Stimulated activated CD8-positive, alpha-beta memory T cell treated with anti-CD3 and anti-CD28 coated beads, Interleukin-7, amount 100 ng/mL, for 4 hours (primary cell): ENCODE results near the gene PNMA1.
"Not testable (repeated sequence)": the region's sequence is repeated elsewhere in the genome, so short reads cannot be mapped to it uniquely, and the experiment has no call there.

Source experiments
- DNase-seq, 2 donors: peaks; one replicate each; pipeline ENCODE4 v3.0.0-alpha.2; 2020; ENCODE audit warnings: low read depth in 2 of 2

The PNMA1 gene

DNA sequence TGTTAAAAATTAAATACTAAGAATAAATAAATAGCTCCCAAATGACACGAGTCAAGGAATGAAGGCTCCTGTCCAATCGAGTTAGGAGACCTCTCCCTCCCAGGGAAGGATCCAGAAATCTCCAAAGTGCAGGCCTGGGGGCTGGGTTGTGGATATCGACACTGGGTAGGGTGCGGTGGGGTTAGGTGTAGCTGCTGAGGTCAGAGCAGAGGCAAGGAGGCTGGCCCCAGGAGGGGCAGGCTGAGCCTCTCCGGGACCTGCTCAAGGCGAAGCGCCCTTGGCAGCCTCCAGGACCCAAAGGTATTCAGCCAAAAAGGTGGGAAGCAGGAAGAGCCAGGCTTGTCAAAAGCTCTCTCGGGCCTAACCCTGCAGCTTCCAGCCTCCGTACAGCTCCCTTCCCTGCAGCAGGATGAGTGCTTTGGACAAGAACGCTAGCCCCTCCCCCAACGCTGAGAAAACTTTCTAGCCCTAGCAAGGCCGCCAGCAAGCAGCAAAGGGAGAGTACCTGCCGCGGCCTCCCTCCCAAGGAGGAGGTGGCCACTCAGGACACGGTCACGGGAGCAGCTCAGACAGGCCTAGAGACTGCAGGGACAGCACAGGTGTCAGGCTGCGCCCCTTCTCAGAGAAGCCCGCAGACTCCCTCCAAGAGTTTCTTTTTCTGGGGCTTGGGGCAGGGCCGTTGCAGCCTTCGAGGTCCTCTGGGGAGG, 3.7 kb upstream of the PNMA1 start:
- DNase-seq: no peak

- no peak for DNase-seq
Measured at GRCh38 chr14:73717266-73717665, 3.1 kb upstream of the PNMA1 start.

- no peak for DNase-seq
Measured at GRCh38 chr14:73715707-73716106, 1.5 kb upstream of the PNMA1 start.

GRCh38 chr14:73714656-73715081, 485 bp upstream of the PNMA1 start:
- DNase-seq: no peak

GRCh38 chr14:73713206-73713802, 880 bp downstream of the PNMA1 start:
- DNase-seq: no peak

DNA sequence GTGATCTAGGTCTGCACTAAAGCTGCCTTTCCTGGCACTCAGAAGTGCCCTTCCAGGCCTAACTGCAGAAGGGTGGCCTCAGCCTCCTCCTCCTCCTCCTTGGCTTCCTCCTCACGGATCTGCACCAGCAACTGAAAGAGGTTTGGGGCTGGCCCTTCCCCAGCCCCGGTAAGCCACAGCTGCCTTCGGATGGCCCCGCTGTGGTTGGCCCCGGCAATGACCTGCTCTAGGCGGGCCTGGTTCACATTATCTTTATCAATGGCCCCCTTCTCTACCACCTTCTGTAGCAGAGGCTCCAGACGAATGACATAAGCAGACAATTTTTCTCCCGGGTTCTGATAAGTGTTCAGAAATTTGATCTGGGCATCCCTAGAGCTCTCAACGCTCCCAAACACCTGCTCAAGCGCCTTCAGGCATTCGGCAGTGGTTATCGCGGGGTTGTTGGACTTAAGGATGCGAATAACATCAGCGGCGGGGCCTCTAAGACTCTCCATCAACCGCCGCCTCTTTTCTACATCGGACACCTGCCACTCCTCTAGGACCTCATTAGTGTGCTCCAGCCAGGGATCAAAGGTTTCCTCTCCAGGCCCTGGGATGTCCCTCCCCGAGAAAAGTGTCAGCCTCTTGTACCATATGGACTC, 1.5 kb downstream of the PNMA1 start:
- DNase-seq: no peak

- DNase-seq: no peak
Measured at GRCh38 chr14:73712071-73712506, 2.1 kb downstream of the PNMA1 start.

GRCh38 chr14:73710737-73711136, 3.4 kb downstream of the PNMA1 start:
- DNase-seq: no peak

GRCh38 chr14:73709904-73710469, 4.2 kb downstream of the PNMA1 start:
- no peak for DNase-seq

GRCh38 chr14:73708076-73708475, 6.1 kb downstream of the PNMA1 start:
- not testable (repeated sequence) for DNase-seq

DNA sequence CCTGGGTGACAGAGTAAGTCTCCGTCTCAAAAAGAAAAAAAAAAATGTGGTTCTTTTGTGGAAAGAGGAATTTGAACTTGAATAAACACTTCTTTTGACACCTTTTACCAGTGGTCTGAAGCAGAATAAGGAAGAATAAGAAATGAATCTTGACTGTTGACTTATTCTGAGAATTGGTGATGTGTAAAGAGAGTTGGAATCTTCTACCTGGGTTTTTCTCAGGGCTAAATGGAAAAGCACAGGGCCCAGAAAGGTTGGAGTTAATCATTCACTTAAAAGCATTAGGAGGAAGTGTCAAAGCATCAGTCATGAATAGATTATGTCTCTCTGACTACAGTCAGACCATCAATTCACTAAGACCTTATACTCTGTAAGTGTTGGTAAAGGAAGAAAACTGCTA, 13.9 kb downstream of the PNMA1 start:
- DNase-seq: no peak

- no peak for DNase-seq
Measured at GRCh38 chr14:73696466-73697400, 17.5 kb downstream of the PNMA1 start.

DNA sequence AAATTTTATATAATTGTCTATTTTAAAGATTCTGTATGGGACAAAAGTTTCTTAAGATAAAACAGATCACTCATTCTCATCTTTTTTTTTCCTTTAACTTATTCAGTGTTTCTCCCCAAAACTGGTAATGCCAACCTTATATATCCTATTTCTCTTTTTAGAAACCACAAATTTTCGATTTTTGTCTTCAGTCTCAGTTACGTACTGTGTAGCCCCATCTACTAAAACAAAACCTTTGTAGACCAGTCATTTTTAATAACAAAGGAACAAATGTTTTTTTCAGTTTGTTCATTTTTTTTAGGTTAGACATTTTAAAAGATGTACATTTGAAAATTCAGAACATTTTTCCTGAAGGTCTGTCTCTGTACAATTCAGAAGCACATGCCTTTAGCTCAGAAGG, 18.2 kb downstream of the PNMA1 start:
- no peak for DNase-seq

DNA sequence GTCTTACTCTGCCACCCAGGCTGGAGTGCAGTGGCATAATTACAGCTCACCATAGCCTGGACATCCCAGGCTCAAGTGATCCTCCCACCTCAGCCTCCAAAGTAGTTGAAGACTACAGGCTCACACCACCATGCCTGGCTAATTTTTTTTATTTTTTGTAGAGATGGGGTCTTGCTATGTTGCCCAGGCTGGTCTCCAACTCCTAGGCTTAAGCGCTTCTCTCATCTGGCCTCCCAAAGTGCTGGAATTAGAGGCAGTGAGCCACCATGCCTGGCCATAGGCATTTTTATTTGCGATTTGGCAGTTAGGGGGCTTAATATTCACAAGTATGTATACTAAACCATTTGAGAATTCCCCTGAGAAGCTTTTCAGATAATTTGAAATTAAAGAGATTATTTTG, 19.1 kb downstream of the PNMA1 start:
- DNase-seq: no peak

- DNase-seq: no peak
Measured at GRCh38 chr14:73694083-73694482, 20.1 kb downstream of the PNMA1 start.

DNA sequence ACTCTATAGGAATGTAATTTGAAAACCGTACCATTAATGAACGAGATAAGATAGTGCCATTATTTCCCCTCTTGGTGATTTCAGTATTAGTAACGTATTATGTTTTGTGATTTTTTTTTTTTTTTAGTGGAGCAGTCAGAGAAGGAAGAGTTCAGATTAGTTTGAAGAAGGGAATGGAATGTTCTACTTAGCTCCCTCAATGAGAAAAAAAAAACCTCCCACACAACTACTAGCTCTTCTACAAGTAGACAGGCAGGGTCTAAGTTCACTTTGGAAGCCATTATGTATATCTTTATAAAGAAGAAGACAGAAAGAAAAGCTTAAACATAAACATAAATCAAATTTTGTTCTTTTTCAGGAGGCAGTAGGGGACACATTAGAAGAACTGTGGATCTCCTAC, 27.3 kb downstream of the PNMA1 start:
- no peak for DNase-seq

- no peak for DNase-seq
Measured at GRCh38 chr14:73685328-73685727, 28.9 kb downstream of the PNMA1 start.

GRCh38 chr14:73684627-73685026, 29.6 kb downstream of the PNMA1 start:
- no peak for DNase-seq

- DNase-seq: no peak
Measured at GRCh38 chr14:73680821-73681220, 33.4 kb downstream of the PNMA1 start.

- DNase-seq: no peak
Measured at GRCh38 chr14:73678698-73679097, 35.5 kb downstream of the PNMA1 start.

GRCh38 chr14:73674986-73675385, 39.2 kb downstream of the PNMA1 start:
- DNase-seq: no peak

GRCh38 chr14:73667854-73668253, 46.3 kb downstream of the PNMA1 start:
- no peak for DNase-seq
